Mesenchymal stem cell (in vitro differentiated cells and primary cell): Measurements from ENCODE around the gene RNF152.
A peak's percentile ranks its signal among the peaks of the same experiment; 100 is the strongest.

ENCODE experiments used
- DNase-seq: peaks from one replicate; pipeline ENCODE4 v3.0.0-alpha.2; 2013
- H2AFZ ChIP-seq: one replicate; pipeline ENCODE4 v1.6.1; 2013; ENCODE audit warnings: low read depth, mild to moderate bottlenecking, control low read depth, inconsistent platforms, low read length, moderate library complexity
- H2AK5ac ChIP-seq: 2 replicates; pipeline ENCODE4 v1.6.1; 2013; ENCODE audit warnings: low read length, moderate library complexity, mild to moderate bottlenecking, inconsistent platforms; ENCODE audit not compliant: severe bottlenecking
- H2BK120ac ChIP-seq: one replicate; pipeline ENCODE4 v1.6.1; 2013; ENCODE audit warnings: low read depth, mild to moderate bottlenecking, inconsistent platforms, low read length, moderate library complexity
- H2BK12ac ChIP-seq, 2 experiments: one replicate each; pipeline ENCODE4 v1.6.1; 2013; ENCODE audit warnings: inconsistent platforms in 2 of 2, low read length in 2 of 2, mild to moderate bottlenecking in 2 of 2, moderate library complexity in 2 of 2, control low read depth in 1 of 2
- H2BK15ac ChIP-seq: one replicate; pipeline ENCODE4 v1.6.1; 2013; ENCODE audit warnings: mild to moderate bottlenecking, low read depth, inconsistent platforms; ENCODE audit not compliant: poor library complexity, severe bottlenecking
- H2BK5ac ChIP-seq: 2 replicates; pipeline ENCODE4 v1.6.1; 2013; ENCODE audit warnings: low read depth, mild to moderate bottlenecking, low read length, control low read depth, inconsistent platforms; ENCODE audit not compliant: poor library complexity, severe bottlenecking
- H3K14ac ChIP-seq, 2 experiments: one replicate each; pipeline ENCODE4 v1.6.1; 2013; ENCODE audit warnings: inconsistent platforms in 2 of 2, low read length in 2 of 2, control low read depth in 1 of 2, mild to moderate bottlenecking in 1 of 2, moderate library complexity in 1 of 2
- H3K18ac ChIP-seq, 2 experiments: one replicate each; pipeline ENCODE4 v1.6.1; 2013; ENCODE audit warnings: inconsistent platforms in 2 of 2, low read length in 2 of 2, control low read depth in 1 of 2, low read depth in 1 of 2, mild to moderate bottlenecking in 1 of 2
- H3K23ac ChIP-seq, 2 experiments: one replicate each; pipeline ENCODE4 v1.6.1; 2013; ENCODE audit warnings: inconsistent platforms in 2 of 2, low read length in 2 of 2, mild to moderate bottlenecking in 2 of 2, moderate library complexity in 2 of 2, control low read depth in 1 of 2
- H3K27ac ChIP-seq: 2 replicates; pipeline ENCODE4 v1.5.1; 2013; ENCODE audit warnings: mild to moderate bottlenecking, moderate library complexity, low read length, control low read depth, inconsistent platforms; ENCODE audit not compliant: poor library complexity, severe bottlenecking
- H3K27me3 ChIP-seq, 2 experiments: 2 replicates each; pipeline versions ENCODE4 v1.6.1 to v1.7.0; 2013; ENCODE audit warnings: low read length in 2 of 2, mild to moderate bottlenecking in 2 of 2, moderate library complexity in 2 of 2, control low read depth in 1 of 2, inconsistent platforms in 1 of 2; ENCODE audit not compliant: control insufficient read depth in 1 of 2, insufficient read depth in 1 of 2
- H3K36me3 ChIP-seq, 2 experiments: 2 replicates each; pipeline versions ENCODE4 v1.6.1 to v1.7.0; 2013; ENCODE audit warnings: low read length in 2 of 2, control low read depth in 1 of 2, inconsistent platforms in 1 of 2, low read depth in 1 of 2, mild to moderate bottlenecking in 1 of 2; ENCODE audit not compliant: insufficient read depth in 2 of 2, control insufficient read depth in 1 of 2
- H3K4ac ChIP-seq, 2 experiments: one replicate each; pipeline ENCODE4 v1.6.1; 2013; ENCODE audit warnings: inconsistent platforms in 2 of 2, low read length in 2 of 2, mild to moderate bottlenecking in 2 of 2, moderate library complexity in 2 of 2, control low read depth in 1 of 2, low read depth in 1 of 2
- H3K4me1 ChIP-seq: 2 replicates; pipeline ENCODE4 v1.6.1; 2013; ENCODE audit warnings: low read depth, low read length, control low read depth; ENCODE audit not compliant: control insufficient read depth, insufficient read depth
- H3K4me2 ChIP-seq: 2 replicates; pipeline ENCODE4 v1.6.1; 2013; ENCODE audit warnings: low read length, mild to moderate bottlenecking, inconsistent platforms; ENCODE audit not compliant: poor library complexity, severe bottlenecking
- H3K4me3 ChIP-seq, 2 experiments: 2 replicates each; pipeline versions ENCODE4 v1.5.1 to v1.7.0; 2013; ENCODE audit warnings: low read length in 2 of 2, mild to moderate bottlenecking in 2 of 2, control low read depth in 1 of 2, low read depth in 1 of 2; ENCODE audit not compliant: insufficient read depth in 1 of 2
- H3K79me1 ChIP-seq: replicated peaks from 2 replicates; pipeline ENCODE4 v1.6.1; 2013; ENCODE audit warnings: mild to moderate bottlenecking, control low read depth, low read length, inconsistent platforms; ENCODE audit not compliant: poor library complexity, severe bottlenecking
- H3K9ac ChIP-seq: 2 replicates; pipeline ENCODE4 v1.7.0; 2013; ENCODE audit warnings: mild to moderate bottlenecking, low read length, moderate library complexity
- H3K9me3 ChIP-seq: 2 replicates; pipeline ENCODE4 v1.7.0; 2013; ENCODE audit warnings: mild to moderate bottlenecking, low read length; ENCODE audit not compliant: control insufficient read depth
- H4K8ac ChIP-seq: one replicate; pipeline ENCODE4 v1.6.1; 2013; ENCODE audit warnings: inconsistent platforms, mild to moderate bottlenecking, low read length, moderate library complexity
- H4K91ac ChIP-seq: one replicate; pipeline ENCODE4 v1.6.1; 2013; ENCODE audit warnings: mild to moderate bottlenecking, low read length, inconsistent platforms
- WGBS: methylation state at CpG from one replicate; pipeline ENCODE4 v1.1.7; 2013; ENCODE audit warnings: mixed read lengths; 5-methylcytosine and 5-hydroxymethylcytosine counted together

The RNF152 gene

GRCh38 chr18:61842146-61842545, 50.7 kb downstream of the RNF152 start:
- no peaks in the 10 kb centered on the region for H3K27me3 ChIP-seq
- no peak overlapping the region for H3K23ac ChIP-seq

GRCh38 chr18:61841706-61842105, 51.1 kb downstream of the RNF152 start:
- Histone ChIP-seq H4K8ac (no peak overlapping the region), H2BK15ac (no peak overlapping the region), H4K91ac (no peak overlapping the region), H3K23ac (no peak overlapping the region), H3K79me1 (no peaks in the 10 kb centered on the region), H3K14ac (no peak overlapping the region), H3K9ac (no peak overlapping the region), H3K9me3 (no peaks in the 10 kb centered on the region), H2AFZ (no peak overlapping the region), H3K4ac (no peak overlapping the region), H3K27ac (no peak overlapping the region), H3K27me3 (no peaks in the 10 kb centered on the region), H2BK5ac (no peak overlapping the region), H3K4me3 (no peak overlapping the region), H3K4me1 (no peaks in the 10 kb centered on the region), H2BK120ac (no peak overlapping the region), H2AK5ac (no peak overlapping the region), H3K4me2 (no peak overlapping the region), H3K36me3 (no peaks in the 10 kb centered on the region), H3K18ac (no peak overlapping the region), H2BK12ac (no peak overlapping the region)
- DNase-seq = no peak
- WGBS = 94% methylated on average over 3 of the region's 3 CpGs

More at GRCh38 chr18:61842146-61842545, 50.7 kb downstream of the RNF152 start:
- Histone ChIP-seq H2AK5ac (no peak overlapping the region), H3K4me2 (no peak overlapping the region), H3K27ac (no peak overlapping the region), H2AFZ (no peak overlapping the region), H3K4me1 (no peaks in the 10 kb centered on the region), H3K9ac (no peak overlapping the region), H3K9me3 (no peaks in the 10 kb centered on the region), H3K14ac (no peak overlapping the region), H3K4me3 (no peak overlapping the region), H3K79me1 (no peaks in the 10 kb centered on the region), H2BK15ac (no peak overlapping the region), H2BK12ac (no peak overlapping the region), H3K4ac (no peak overlapping the region), H4K91ac (no peak overlapping the region), H4K8ac (no peak overlapping the region), H3K36me3 (no peaks in the 10 kb centered on the region), H2BK120ac (no peak overlapping the region), H3K18ac (no peak overlapping the region), H2BK5ac (no peak overlapping the region)
- 54% methylated on average over 2 of the region's 2 CpGs for WGBS
- DNase-seq = no peak

- H3K4me3 ChIP-seq = no peak overlapping the region
- H2AFZ ChIP-seq = no peak overlapping the region
- no peaks in the 10 kb centered on the region for H3K27me3 ChIP-seq
- no peak overlapping the region for H3K14ac ChIP-seq
- no peak overlapping the region for H3K23ac ChIP-seq
- H3K27ac ChIP-seq = no peak overlapping the region
- no peak overlapping the region for H4K91ac ChIP-seq
- H3K4me1 ChIP-seq = no peaks in the 10 kb centered on the region
- H3K9ac ChIP-seq = no peak overlapping the region
- no peaks in the 10 kb centered on the region for H3K9me3 ChIP-seq
- no peak overlapping the region for H2BK15ac ChIP-seq
- no peak overlapping the region for H2BK5ac ChIP-seq
- H3K18ac ChIP-seq = peak overlapping the region in 1 of 2 experiments; percentile 5
- H3K36me3 ChIP-seq = no peaks in the 10 kb centered on the region
- H3K4ac ChIP-seq = no peak overlapping the region
- no peak overlapping the region for H4K8ac ChIP-seq
- H3K4me2 ChIP-seq = no peak overlapping the region
- 100% methylated on average over 1 of the region's 1 CpG for WGBS
- H2AK5ac ChIP-seq = no peak overlapping the region
- no peak for DNase-seq
- H3K79me1 ChIP-seq = peaks cover 2% of the 10 kb centered on the region
- H2BK12ac ChIP-seq = no peak overlapping the region
- no peak overlapping the region for H2BK120ac ChIP-seq
Measured at GRCh38 chr18:61840324-61840723, 52.5 kb downstream of the RNF152 start.

- Histone ChIP-seq H3K27ac (no peak overlapping the region), H3K9me3 (no peaks in the 10 kb centered on the region), H2BK5ac (no peak overlapping the region), H4K91ac (no peak overlapping the region), H2BK120ac (no peak overlapping the region), H3K23ac (no peak overlapping the region), H3K18ac (peak overlapping the region in 1 of 2 experiments; percentile 43), H3K36me3 (no peaks in the 10 kb centered on the region), H3K9ac (no peak overlapping the region), H2BK15ac (no peak overlapping the region), H3K14ac (no peak overlapping the region), H3K4me3 (no peak overlapping the region), H2AK5ac (no peak overlapping the region), H3K4me2 (no peak overlapping the region), H2BK12ac (no peak overlapping the region), H4K8ac (no peak overlapping the region), H3K4ac (no peak overlapping the region), H2AFZ (no peak overlapping the region), H3K4me1 (no peaks in the 10 kb centered on the region), H3K27me3 (no peaks in the 10 kb centered on the region), H3K79me1 (peaks cover 2% of the 10 kb centered on the region)
- DNase-seq = no peak
- WGBS = 90% methylated on average over 5 of the region's 5 CpGs
Measured at GRCh38 chr18:61838521-61838920, 54.3 kb downstream of the RNF152 start.
